UCSD-AML1 (cell line): ENCODE data around the gene NSMF.
"Not testable (repeated sequence)": the region's sequence is repeated elsewhere in the genome, so short reads cannot be mapped to it uniquely, and the experiment has no call there.

Experiments
- DNase-seq: peaks from one replicate; lab custom pipeline; 2025; ENCODE audit not compliant: unreplicated experiment; lab: John Stamatoyannopoulos, UW

NSMF gene

DNA sequence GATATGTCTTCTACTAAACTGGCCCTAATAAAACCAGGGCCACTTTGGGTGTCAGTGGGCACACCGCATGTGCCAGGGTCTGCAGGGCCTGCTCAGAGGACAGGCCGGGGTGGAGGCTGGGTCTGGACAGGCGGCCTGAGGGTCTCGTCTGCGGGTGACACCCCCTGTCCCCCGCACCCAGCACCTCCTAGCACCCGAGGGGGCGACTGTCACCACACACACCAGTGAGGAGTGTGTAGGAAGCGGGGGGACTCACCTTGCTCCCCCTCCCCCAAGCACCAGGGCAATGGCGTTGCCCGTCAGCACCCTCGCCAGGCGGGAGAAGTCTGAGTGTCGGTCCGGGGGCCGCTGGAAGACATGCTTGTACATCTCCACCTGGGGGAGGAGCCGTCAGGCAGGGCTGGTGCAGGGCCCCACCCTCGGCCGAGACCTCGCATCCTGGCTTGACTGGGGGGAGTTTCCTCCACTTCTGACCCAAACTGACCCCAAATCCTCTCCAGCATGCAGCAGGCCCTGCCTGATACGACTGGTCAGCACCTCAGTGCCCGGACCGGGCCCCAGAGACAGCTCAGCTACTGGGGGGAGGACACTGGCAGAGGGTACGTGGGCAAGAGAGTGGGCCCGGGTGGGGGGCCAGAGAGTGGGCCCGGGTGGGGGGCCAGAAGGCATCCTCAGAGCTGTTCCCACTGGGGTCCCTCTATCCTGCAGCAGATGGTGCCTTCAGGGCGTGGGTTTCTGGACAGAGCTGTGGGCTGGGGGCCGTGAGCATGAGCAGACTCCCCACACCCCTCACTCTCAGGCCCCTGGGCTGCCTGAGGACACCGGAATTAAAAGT, 18.9 kb upstream of the NSMF start:
- no peak for DNase-seq

- no peak for DNase-seq
Measured at GRCh38 chr9:137476856-137477255, 17.7 kb upstream of the NSMF start.

- DNase-seq = no peak
Measured at GRCh38 chr9:137475666-137476065, 16.5 kb upstream of the NSMF start.

DNA sequence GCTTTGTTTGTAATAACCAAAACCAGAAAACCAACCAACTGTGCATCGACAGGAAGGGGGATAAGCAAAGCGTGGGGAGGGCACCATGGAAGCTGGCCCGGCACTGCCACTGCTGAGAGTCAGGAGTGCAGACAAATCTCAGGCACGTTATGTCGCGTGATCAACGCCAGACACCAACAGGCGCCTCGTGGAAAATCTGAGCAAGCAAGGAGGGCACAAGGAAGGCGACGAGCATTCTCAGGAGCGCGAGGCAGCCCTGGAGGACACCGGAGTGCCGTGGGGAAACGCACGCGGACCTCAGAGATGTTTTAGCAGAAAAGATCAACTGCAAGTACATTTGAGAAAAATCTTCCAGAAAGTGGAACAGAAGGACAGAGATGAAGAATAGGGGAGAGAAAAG, 15.1 kb upstream of the NSMF start:
- DNase-seq = no peak

DNA sequence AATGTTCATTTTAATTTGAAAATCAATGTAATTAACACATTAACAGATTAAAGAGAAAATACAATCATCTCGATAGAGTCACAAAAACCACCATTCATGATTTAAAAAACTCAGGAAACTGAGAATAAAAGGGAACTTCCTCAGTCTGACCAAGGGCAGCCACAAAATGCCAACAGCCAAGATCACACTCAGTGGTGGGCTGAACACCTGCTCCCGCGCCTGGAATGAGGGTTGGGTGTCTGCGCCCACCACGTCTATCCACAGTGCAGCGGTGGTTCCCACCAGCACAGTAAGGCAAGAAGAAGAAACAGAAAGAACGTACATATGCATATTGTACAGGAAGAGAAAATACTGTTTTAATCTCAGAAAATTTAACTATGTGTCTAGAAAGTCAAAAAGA, 11.7 kb upstream of the NSMF start:
- DNase-seq = no peak

DNA sequence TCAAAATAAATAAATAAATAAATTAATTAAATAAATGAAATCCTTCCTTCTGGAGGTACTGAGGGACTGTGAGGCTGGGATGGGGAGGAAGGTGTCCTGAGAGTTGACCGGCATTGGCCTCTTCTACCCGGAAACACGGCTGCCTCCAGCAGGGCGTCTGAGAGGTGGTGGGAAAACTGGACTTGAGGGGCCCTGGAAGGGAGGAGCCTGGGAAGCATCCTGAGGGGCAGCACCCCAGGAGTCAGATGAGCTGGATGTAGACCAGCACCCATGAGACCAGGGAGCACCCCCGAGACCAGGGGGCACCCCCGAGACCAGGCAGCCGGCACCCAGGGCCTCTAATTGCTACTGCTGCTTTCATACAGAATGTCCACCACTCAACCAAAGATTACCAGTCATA, 8.8 kb upstream of the NSMF start:
- DNase-seq = no peak

DNA sequence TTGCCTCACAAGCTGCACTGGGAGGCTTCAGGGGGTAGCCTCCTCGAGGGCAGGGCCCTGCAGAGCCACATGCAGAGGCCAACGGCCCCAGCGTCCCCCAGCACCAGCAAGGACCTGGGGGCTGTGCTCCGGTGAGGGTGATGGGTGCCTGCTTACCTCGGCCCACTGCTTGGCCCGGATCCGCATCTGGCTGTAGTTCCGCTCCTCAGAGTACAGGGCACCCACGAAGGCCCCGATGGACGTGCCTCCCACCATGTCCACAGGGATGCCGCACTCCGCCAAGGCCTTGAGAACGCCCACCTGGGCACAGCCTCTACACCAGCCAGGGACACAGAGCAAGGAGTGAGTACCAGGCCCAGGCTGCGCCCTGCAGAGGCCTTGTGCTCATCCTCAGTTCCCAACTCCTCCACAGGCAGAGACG, 8.0 kb upstream of the NSMF start:
- no peak for DNase-seq

GRCh38 chr9:137466389-137467085, 7.4 kb upstream of the NSMF start:
- not testable (repeated sequence) for DNase-seq

- no peak for DNase-seq
Measured at GRCh38 chr9:137465720-137466388, 6.7 kb upstream of the NSMF start.

GRCh38 chr9:137465000-137465719, 6.0 kb upstream of the NSMF start:
- no peak for DNase-seq

DNA sequence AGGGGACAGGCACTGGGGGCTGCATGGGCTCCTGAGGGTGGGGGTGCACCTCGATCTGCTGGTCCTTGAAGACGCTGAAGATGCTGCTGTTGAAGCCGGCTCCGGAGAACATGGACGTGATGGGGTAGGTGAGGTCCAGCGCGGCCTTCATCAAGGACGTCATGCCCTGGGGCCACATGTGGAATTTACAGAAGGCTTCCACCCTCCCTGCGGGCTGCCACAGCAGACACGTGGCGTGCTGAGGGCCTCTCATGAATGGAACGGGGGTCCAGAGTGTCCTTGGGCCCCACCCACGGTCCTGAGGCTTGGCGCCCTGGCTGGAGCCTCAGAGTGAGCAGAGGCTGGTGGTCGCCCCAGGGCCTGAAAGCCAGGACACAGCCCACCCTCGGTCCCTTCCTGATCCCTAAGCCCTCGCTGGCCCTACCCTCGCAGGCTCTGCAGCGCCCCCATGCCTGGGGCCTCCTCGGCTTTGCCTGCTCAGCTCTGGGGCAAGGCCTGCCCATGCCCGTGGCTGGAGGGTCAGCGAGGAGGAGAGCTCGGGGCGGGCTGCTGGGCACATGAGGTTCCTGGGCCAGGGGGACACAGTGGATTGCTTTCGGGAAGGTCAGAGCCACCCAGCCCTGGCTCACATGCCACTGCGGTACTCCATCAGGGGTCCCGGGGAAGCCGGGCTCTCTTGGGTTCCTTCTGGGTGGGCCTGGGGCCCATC, 5.3 kb upstream of the NSMF start:
- no peak for DNase-seq

DNA sequence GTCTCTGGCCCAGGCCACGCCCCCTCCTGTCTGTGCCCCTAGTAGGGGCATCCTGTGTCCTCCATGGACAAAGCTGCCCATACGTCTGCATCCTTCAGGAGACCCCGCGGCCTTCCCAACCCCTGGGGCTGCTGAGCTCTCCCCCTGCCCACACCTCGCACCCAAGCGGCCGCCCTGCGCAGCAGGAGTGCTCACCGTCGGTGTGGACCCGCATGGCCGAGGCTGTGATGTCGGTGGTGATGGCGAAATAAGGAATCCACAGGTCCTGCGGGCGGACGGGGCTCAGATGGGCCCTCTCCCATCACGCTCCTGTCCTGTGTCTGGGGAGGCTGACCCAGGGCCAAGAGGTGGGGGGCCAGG, 4.8 kb upstream of the NSMF start:
- no peak for DNase-seq

- no peak for DNase-seq
Measured at GRCh38 chr9:137462986-137463930, 4.1 kb upstream of the NSMF start.

DNA sequence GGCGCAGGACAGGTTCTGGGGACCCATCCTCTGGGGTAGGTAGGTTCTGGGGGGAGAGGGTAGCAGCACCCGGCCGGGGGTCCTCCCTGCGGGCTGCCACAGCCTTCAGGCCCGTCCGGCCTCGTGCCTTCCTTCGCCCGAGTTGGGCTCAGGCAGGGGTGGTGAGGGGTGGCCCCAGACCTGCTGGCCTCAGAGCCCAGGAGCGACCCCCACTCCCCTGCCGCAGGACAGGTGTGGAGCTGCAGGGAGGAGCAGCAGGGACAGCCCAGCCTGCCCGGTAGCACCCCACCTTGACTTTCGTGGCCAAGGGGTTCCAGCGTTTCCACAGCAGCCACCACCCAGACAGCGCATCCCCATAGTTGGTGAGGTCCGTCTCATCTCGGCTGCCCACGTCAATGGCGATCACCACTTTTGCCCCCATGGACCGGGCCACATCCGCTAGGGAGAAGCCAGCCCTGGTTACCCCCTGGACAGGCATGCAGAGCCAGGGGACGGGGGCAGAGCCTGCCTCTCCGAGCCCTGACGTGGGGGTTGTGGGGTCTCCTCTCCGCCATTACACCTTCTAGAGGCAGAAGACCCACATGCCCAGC, 3.4 kb upstream of the NSMF start:
- DNase-seq = no peak

- no peak for DNase-seq
Measured at GRCh38 chr9:137461663-137462395, 2.7 kb upstream of the NSMF start.

DNA sequence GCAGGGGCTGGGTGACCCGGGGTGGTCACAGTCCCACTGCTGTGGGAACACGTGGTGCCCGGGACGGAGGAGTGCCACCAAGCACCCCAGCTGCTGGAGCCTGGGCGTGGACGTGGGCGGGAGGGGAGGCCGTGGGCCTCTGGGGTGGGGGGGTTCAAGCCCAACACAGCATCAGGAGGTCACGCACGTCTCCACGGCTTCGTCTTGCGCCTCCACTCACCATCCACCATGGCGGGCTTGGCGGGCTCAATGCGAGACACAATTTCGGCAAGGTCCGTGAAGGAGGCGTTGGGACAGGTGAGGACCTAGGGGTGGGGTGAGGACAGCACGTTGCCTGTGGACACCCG, 2.2 kb upstream of the NSMF start:
- DNase-seq = no peak

GRCh38 chr9:137460363-137461315, 1.5 kb upstream of the NSMF start:
- no peak for DNase-seq
